Measurements from ENCODE around the gene CCDC180.
"Not testable (repeated sequence)": the region's sequence is repeated elsewhere in the genome, so short reads cannot be mapped to it uniquely, and the experiment has no call there.

Gene CCDC180

GRCh38 chr9:97311798-97312500 lies 4.5 kb downstream of the CCDC180 start:
- no peak for DNase-seq

DNA sequence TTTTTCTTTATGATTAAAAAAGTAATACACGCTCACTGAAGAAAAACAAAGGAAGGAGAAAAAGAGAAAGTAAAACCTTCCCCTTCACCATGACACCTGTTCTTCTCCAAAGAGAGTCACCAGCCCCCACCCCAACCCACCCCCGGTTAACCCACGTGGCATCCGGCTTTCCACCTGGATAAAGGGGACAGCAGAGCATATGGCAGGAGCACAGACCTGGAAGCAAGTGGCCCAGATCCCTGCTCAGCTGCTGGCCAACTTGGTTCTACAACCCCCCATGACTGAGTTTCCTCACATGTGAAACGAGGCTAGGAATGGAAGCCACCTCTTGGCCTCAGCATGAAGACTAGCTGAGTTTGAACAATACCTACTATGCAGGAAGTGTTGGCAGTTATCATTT lies 5.1 kb downstream of the CCDC180 start:
- no peak for DNase-seq

GRCh38 chr9:97313243-97313642 lies 5.8 kb downstream of the CCDC180 start:
- DNase-seq: no peak

- DNase-seq: no peak
Measured at GRCh38 chr9:97313746-97314145, 6.3 kb downstream of the CCDC180 start.

DNA sequence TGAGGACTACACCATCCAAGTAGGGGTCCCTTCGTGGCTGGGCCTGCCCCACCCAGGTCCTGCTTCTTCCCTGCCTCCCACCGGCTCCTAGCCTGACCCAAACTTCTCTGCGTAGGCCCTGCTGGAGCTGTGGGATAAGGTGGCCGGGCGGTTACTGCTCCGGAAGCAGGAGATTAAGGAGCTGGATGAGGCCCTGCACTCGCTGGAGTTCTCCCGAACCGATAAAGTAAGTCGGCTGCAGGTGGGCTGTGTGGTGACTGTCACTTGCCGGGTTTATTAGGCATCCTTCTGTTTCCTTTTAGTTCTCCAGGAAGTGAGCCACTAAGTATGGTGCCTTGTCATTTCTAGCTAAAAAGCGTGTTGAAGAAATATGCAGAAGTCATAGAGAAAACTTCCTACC lies 7.0 kb downstream of the CCDC180 start:
- no peak for DNase-seq

GRCh38 chr9:97315550-97315949 lies 8.1 kb downstream of the CCDC180 start:
- DNase-seq: no peak

GRCh38 chr9:97316904-97317303 lies 9.4 kb downstream of the CCDC180 start:
- no peak for DNase-seq

DNA sequence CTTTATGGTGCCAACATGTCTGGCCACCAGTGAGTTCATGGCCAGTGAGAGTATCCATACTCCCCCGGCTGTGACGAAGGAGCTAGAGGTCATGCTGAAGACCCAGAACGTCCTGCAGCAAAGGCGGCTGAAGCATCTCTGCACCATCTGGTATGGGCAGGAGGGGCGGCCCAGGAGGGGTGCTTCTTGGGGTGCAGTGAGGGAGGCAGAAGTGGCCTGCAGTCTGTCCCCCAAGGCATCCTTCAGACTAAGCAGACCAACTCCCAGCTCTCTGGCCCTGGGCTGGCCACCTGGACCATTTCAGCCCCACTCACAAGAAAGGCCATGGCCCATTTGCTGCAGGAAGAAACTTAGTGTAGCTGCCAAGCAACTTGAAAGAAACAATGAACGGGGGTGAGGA lies 11.0 kb downstream of the CCDC180 start:
- no peak for DNase-seq

- no peak for DNase-seq
Measured at GRCh38 chr9:97319395-97319794, 11.9 kb downstream of the CCDC180 start.

DNA sequence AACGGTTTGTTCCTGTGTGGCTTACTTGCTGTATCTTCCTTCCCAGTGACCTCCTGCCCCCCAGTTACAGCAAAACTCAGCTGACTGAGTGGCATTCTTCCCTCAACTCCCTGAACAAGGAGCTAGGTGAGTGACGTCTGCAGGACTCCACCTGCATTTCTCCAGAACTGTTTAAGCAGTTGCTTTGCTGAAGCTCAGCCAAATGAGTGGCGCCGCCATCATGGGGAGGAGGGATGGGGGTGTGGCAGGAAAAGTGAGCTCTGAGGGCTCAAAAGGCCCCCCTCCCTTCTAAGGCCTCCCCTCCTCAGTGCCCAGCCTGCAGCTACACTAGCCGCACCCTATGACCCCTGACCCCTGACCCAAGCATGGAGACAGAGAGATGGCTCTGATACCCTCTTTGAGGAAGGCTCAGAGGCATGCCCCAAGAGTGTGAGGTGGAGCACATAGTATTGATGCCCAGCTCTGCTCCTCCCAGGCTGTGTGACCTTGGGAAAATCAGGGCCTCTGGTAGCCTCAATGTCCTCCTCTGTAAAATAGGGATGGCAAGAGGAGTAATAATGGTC lies 12.7 kb downstream of the CCDC180 start:
- no peak for DNase-seq

- no peak for DNase-seq
Measured at GRCh38 chr9:97321251-97321650, 13.8 kb downstream of the CCDC180 start.

DNA sequence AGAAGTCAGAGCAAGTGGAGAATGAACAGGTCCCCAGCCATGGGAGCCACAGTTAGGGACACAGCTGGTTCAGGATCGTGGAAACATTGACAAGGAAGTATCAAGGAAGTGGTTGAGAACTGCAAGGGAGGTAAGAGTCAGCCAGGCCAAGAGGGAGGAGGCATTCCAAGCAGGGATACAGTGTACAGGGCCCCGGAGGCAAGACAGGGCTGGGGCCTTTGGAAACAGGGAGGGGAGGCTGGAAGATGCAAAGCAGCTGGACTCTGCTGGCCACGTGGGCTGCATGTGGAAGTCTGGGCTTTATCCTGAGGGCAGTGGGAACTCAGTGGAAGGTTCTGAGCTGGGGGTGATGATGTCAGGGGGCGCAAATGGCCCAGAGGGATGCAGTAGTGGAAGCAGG lies 14.2 kb downstream of the CCDC180 start:
- no peak for DNase-seq

DNA sequence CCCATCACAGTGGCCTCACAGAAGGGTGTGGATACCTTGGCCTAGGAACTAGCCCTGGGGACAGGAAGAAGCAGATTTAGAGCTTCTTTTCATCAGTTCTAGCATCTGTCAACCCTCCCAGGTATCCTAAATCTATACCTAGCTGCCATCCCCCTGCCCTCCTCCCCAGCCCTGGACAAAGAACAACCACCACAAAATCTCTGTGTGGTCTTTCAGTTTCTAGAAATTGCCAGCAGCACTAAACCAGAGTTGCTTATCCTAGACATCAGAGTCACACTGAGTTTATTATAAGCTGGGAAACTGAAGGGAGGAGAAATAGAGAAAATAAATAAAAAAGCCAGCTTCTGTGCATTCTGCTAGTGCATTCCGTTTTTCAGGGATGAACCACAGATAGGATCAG lies 14.6 kb downstream of the CCDC180 start:
- DNase-seq: no peak

- DNase-seq: no peak
Measured at GRCh38 chr9:97324954-97325353, 17.5 kb downstream of the CCDC180 start.

DNA sequence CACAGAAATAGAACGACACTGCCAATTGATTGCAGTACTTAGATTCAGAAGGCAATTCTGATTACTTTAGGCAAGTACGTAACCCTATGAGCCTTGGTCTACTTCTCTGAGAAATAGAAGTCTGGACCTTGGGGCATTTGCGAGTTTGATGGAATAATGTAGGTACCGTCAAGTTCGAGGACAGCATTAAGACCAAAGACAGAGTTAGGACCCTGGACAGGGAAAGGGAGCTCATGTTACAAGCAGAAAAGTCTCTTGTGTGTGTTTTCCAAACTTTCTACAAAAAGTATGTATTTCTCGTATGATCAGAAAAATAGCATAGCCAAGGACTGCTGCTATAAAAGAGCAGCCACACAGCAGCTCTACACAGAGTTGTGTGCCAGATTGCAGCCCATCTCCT lies 20.1 kb downstream of the CCDC180 start:
- no peak for DNase-seq

DNA sequence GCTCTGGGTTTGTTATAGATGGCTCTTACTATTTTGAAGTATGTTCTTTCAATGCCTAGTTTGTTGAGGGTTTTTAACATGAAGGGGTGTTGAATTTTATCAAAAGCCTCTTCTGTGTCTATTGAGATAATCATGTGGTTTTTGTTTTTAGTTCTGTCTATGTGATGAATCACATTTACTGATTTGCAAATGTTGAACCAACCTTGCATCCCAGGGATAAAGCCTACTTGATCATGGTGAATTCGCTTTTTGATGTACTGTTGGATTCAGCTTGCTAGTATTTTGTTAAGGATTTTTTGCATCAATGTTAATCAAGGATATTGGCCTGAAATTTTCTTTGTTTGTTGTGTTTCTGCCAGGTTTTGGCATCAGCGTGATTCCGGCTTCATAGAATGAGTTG lies 25.5 kb downstream of the CCDC180 start:
- DNase-seq: no peak

GRCh38 chr9:97335622-97336021 lies 28.2 kb downstream of the CCDC180 start:
- not testable (repeated sequence) for DNase-seq

GRCh38 chr9:97348871-97349270 lies 41.4 kb downstream of the CCDC180 start:
- DNase-seq: no peak

DNA sequence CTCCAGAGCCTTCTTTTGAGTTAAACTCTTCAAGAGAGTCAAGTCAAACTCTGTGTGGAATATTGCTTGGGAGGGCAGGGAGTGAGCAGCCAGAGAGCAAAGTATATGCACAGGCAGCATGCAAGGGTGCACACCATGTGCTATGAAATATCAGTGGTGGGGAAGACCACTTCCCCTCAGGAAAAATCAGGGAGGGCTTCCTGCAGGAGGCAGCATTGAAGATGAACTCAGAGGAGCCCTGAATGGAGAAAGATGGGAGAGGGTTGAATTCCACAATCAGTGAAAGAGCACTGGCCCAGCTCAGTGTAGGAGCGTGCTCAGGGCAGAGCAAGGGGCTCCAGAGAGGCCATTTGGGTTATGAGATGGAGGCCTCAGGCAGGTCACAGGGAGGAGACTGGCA lies 41.9 kb downstream of the CCDC180 start:
- DNase-seq: no peak

DNA sequence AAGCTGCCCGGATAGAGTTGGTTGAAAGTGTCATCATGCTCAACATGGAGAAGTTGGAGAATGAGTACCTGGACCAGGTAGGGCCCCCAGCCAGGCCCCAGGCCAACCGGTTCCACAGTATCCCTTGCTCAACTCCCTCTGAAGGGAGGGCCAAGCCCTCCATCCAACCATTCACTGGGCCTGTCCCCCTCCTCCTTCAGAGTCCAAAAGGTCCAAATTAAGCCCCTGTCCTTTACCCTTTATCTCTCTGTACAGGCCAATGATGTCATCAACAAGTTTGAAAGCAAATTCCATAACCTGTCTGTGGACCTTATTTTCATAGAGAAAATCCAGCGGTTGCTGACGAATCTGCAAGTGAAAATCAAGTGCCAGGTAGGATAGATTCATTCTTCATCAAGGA lies 47.2 kb downstream of the CCDC180 start:
- DNase-seq: no peak

- no peak for DNase-seq
Measured at GRCh38 chr9:97357056-97357455, 49.6 kb downstream of the CCDC180 start.

Data from SIG-M5 (cell line).